Heart left ventricle (tissue), 13 donors: ENCODE data around the gene P2RY8.

Experiments
- POLR2A ChIP-seq, 2 donors: fragments of 450-650 bp; IDR thresholded peaks; one replicate each; pipeline ENCODE4 v1.6.1; 2017; ENCODE audit warnings: antibody characterized with exemption in 2 of 2, mild to moderate bottlenecking in 2 of 2, moderate library complexity in 2 of 2
- TF ChIP-seq, protein P1 (sequence below), 12 donors: fragments of 200-600 bp; sonication (generic) in 4 of 12; IDR thresholded peaks; one replicate each; pipeline versions ENCODE4 v1.5.0 to v1.8.0; 2018 to 2022; ENCODE audit warnings: antibody characterized with exemption in 12 of 12, mild to moderate bottlenecking in 5 of 12
- donor health status: ischemic (EF 13 %, LVEDD 7.1; RV severe dilation, severe dysfunction).
- donor health status: DM: no; HTN: yes; CAD: no.
- donor health status: DM: no; HTN: no; CAD: no.
- donor health status: ischemic (EF 25% LVEDD 6.9; RV normal size, moderate dysfunction).
- donor health status: ischemic (EF 25% LVEDD 5.7; RV mildly dilated, moderate dysfunction).
- donor health status: ischemic (EF 35%, LVEDD 5.7; RV mildly dilated, moderate dysfunction).
- donor health status: nonischemic (EF 11% LVEDD 7.7; RV severe dilation, severe dysfunction).
- donor health status: DM: yes; HTN: yes; CAD: no.
- donor health status: PGD.
- donor health status: ischemic (EF 29% LVEDD 5.4; RV normal size, mild dysfunction).
- donor health status: nonischemic (EF 23%, LVEDD 6.1; RV moderate dilation, normal function).

DNA sequence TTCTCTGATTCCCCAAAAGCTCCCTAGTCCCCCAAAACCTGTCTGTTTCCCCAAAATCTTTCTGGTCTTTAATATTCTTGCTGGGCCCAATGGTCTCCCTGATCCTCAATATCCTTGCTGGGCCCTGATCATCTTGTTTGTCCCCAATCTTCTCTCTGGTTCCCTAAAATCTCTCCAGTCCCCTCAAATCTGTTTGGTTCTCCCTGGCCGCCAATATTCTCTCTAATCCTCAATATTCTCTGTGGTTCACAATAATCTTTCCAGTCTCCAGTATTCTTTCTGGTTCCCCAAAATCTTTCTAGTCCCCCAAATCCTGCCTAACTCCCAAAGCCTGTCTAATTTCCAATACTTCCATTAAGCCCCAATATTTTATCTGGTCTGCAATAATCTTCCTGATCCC is 18.5 kb downstream of the P2RY8 start:
- TF ChIP-seq POLR2A (IDR thresholded peaks at IDR 0.05): no peak
- TF ChIP-seq, protein P1, sequence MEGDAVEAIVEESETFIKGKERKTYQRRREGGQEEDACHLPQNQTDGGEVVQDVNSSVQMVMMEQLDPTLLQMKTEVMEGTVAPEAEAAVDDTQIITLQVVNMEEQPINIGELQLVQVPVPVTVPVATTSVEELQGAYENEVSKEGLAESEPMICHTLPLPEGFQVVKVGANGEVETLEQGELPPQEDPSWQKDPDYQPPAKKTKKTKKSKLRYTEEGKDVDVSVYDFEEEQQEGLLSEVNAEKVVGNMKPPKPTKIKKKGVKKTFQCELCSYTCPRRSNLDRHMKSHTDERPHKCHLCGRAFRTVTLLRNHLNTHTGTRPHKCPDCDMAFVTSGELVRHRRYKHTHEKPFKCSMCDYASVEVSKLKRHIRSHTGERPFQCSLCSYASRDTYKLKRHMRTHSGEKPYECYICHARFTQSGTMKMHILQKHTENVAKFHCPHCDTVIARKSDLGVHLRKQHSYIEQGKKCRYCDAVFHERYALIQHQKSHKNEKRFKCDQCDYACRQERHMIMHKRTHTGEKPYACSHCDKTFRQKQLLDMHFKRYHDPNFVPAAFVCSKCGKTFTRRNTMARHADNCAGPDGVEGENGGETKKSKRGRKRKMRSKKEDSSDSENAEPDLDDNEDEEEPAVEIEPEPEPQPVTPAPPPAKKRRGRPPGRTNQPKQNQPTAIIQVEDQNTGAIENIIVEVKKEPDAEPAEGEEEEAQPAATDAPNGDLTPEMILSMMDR (IDR thresholded peaks at IDR 0.05): no peak
